ENCODE measurements around the gene TOX3. TPM values are rescaled to one million over a fixed set of nuclear protein-coding genes. Genes with fewer than 3 reads are reported as not detected.

The TOX3 gene
- polyA plus RNA-seq, 1 of the 3 experiments (the other 2 are of a cell fraction) = not detected

DNA sequence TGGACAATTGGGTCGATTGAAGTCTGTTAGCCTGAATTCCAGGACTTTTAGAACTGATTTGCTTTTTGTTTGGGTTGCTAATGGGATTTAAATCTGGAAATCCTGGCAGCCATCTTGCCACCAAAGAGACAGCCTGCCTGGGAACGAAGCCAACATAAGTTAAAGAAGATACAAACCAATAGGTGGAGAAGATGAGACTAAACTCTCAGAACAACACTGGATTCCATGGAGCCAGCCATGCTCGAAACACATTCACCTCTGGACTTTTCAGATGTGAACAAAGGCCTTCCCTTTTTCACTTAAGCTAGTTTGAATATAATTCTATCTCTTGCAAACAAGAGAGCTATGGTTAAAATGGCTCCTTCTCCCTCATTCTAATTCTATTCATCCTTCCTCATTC lies 135.9 kb downstream of the TOX3 start:
- H4K20me1 ChIP-seq (ENCODE audit: insufficient read depth) = no peaks in the 10 kb centered on the region
- no peak for TF ChIP-seq RXRA (IDR thresholded peaks at IDR 0.05; ENCODE audit: borderline replicate concordance, low read depth)
- no peak for TF ChIP-seq ELF1 (IDR thresholded peaks at IDR 0.05)
- no peak for TF ChIP-seq NFIC (IDR thresholded peaks at IDR 0.05; ENCODE audit: borderline replicate concordance)
- TF ChIP-seq FOXJ3 (CRISPR knock-in tag; IDR thresholded peaks at IDR 0.05) = no peak
- TF ChIP-seq, protein P1, sequence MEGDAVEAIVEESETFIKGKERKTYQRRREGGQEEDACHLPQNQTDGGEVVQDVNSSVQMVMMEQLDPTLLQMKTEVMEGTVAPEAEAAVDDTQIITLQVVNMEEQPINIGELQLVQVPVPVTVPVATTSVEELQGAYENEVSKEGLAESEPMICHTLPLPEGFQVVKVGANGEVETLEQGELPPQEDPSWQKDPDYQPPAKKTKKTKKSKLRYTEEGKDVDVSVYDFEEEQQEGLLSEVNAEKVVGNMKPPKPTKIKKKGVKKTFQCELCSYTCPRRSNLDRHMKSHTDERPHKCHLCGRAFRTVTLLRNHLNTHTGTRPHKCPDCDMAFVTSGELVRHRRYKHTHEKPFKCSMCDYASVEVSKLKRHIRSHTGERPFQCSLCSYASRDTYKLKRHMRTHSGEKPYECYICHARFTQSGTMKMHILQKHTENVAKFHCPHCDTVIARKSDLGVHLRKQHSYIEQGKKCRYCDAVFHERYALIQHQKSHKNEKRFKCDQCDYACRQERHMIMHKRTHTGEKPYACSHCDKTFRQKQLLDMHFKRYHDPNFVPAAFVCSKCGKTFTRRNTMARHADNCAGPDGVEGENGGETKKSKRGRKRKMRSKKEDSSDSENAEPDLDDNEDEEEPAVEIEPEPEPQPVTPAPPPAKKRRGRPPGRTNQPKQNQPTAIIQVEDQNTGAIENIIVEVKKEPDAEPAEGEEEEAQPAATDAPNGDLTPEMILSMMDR (IDR thresholded peaks at IDR 0.05) = no peak
- no peak for TF ChIP-seq CHD2 (IDR thresholded peaks at IDR 0.05; ENCODE audit: low read length, partially characterized antibody)
- TF ChIP-seq TEAD4 (IDR thresholded peaks at IDR 0.05; ENCODE audit: borderline replicate concordance, insufficient read depth) = no peak
- no peak for TF ChIP-seq FOXM1 (IDR thresholded peaks at IDR 0.05; ENCODE audit: low read depth)
- no peaks in the 10 kb centered on the region for H3K36me3 ChIP-seq (replicated peaks in 1 of 2; ENCODE audit: control insufficient read depth in 1 of 2, insufficient read depth in 2 of 2, low read length in 1 of 2)
- ChIA-PET POLR2A (no interaction called here), CTCF (no interaction called here)
- no peak overlapping the region for H3K4me2 ChIP-seq
- DNase-seq = no peak
- H3K27ac ChIP-seq (ENCODE audit: low read depth in 2 of 2, low read length in 1 of 2) = no peak overlapping the region
- H3K9ac ChIP-seq = no peak overlapping the region
- no peak overlapping the region for H2AFZ ChIP-seq (ENCODE audit: low read depth)
- no peaks in the 10 kb centered on the region for H3K79me2 ChIP-seq (ENCODE audit: insufficient read depth)
- no peaks in the 10 kb centered on the region for H3K9me2 ChIP-seq
- H3F3A ChIP-seq (replicated peaks; ENCODE audit: insufficient read depth) = no peaks in the 10 kb centered on the region
- no peaks in the 10 kb centered on the region for H3K27me3 ChIP-seq (ENCODE audit: insufficient read depth)
- H3K4me3 ChIP-seq (ENCODE audit: low read depth in 2 of 2, low read length in 1 of 2) = no peak overlapping the region
- H3K4me1 ChIP-seq (ENCODE audit: control insufficient read depth in 1 of 2, insufficient read depth in 2 of 2, low read depth in 1 of 2, low read length in 1 of 2) = no peaks in the 10 kb centered on the region
- no peaks in the 10 kb centered on the region for H3K9me3 ChIP-seq
- 2% methylated on average over 3 of the region's 3 CpGs for WGBS (ENCODE audit: low lambda C conversion rate)

DNA sequence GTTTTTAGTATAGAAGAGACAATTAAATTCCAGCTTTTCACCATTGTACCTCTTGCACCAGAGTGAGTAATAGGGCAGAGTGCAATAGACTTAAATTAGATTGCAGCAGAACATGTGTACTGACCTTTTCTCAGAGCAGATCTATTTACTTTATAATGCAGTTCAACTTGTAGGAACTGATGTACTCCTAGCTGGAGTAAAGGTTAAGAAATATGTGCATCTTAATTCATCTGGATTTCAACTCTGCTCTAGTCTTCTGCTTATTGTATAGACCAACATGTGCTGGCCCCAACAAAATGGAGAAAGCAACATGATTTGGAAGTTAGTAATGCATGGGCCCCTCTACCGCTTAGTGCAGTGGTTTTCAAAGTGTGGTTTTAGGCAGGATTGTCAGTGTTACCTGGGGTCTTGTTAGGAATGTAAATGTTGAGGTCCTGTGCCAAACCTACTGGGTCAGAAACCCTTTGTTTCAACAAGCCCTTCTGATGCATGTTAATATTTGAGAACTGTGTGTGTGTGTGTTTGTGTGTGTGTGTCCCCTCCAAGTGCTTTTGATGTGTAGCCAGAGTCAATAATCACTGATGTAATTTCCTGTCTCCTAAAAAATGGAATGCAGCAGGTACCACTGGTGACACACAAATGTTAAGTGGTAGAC lies 138.6 kb downstream of the TOX3 start:
- 50% methylated on average over 1 of the region's 1 CpG for WGBS (ENCODE audit: low lambda C conversion rate)
- Histone ChIP-seq H4K20me1 (ENCODE audit: insufficient read depth) (no peaks in the 10 kb centered on the region), H3F3A (replicated peaks; ENCODE audit: insufficient read depth) (no peaks in the 10 kb centered on the region), H3K27ac (ENCODE audit: low read depth in 2 of 2, low read length in 1 of 2) (no peak overlapping the region), H3K36me3 (replicated peaks in 1 of 2; ENCODE audit: control insufficient read depth in 1 of 2, insufficient read depth in 2 of 2, low read length in 1 of 2) (no peaks in the 10 kb centered on the region), H3K4me3 (ENCODE audit: low read depth in 2 of 2, low read length in 1 of 2) (no peak overlapping the region), H3K9me3 (no peaks in the 10 kb centered on the region), H3K4me1 (ENCODE audit: control insufficient read depth in 1 of 2, insufficient read depth in 2 of 2, low read depth in 1 of 2, low read length in 1 of 2) (no peaks in the 10 kb centered on the region), H3K9me2 (no peaks in the 10 kb centered on the region), H3K4me2 (no peak overlapping the region), H2AFZ (ENCODE audit: low read depth) (no peak overlapping the region), H3K27me3 (ENCODE audit: insufficient read depth) (no peaks in the 10 kb centered on the region), H3K9ac (no peak overlapping the region), H3K79me2 (ENCODE audit: insufficient read depth) (no peaks in the 10 kb centered on the region)
- ChIA-PET POLR2A (no interaction called here), CTCF (no interaction called here)
- TF ChIP-seq, protein P2, sequence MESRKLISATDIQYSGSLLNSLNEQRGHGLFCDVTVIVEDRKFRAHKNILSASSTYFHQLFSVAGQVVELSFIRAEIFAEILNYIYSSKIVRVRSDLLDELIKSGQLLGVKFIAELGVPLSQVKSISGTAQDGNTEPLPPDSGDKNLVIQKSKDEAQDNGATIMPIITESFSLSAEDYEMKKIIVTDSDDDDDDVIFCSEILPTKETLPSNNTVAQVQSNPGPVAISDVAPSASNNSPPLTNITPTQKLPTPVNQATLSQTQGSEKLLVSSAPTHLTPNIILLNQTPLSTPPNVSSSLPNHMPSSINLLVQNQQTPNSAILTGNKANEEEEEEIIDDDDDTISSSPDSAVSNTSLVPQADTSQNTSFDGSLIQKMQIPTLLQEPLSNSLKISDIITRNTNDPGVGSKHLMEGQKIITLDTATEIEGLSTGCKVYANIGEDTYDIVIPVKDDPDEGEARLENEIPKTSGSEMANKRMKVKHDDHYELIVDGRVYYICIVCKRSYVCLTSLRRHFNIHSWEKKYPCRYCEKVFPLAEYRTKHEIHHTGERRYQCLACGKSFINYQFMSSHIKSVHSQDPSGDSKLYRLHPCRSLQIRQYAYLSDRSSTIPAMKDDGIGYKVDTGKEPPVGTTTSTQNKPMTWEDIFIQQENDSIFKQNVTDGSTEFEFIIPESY (IDR thresholded peaks at IDR 0.05; ENCODE audit: borderline replicate concordance, low read depth) = no peak
- TF ChIP-seq, protein P3, sequence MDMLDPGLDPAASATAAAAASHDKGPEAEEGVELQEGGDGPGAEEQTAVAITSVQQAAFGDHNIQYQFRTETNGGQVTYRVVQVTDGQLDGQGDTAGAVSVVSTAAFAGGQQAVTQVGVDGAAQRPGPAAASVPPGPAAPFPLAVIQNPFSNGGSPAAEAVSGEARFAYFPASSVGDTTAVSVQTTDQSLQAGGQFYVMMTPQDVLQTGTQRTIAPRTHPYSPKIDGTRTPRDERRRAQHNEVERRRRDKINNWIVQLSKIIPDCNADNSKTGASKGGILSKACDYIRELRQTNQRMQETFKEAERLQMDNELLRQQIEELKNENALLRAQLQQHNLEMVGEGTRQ (IDR thresholded peaks at IDR 0.05; ENCODE audit: borderline replicate concordance, low read depth, low read length) = no peak
- no peak for TF ChIP-seq SIN3A (IDR thresholded peaks at IDR 0.05; ENCODE audit: borderline replicate concordance, low read depth, low read length)
- no peak for TF ChIP-seq FOXM1 (IDR thresholded peaks at IDR 0.05; ENCODE audit: low read depth)
- no peak for TF ChIP-seq ELF1 (IDR thresholded peaks at IDR 0.05)
- no peak for TF ChIP-seq TEAD4 (IDR thresholded peaks at IDR 0.05; ENCODE audit: borderline replicate concordance, insufficient read depth)
- TF ChIP-seq YY1 (IDR thresholded peaks at IDR 0.05; ENCODE audit: low read depth) = no peak
- no peak for TF ChIP-seq FOSL2 (IDR thresholded peaks at IDR 0.05; ENCODE audit: borderline replicate concordance, low read depth)
- no peak for TF ChIP-seq GATA2 (CRISPR knock-in tag; IDR thresholded peaks at IDR 0.05)
- TF ChIP-seq EP300 (IDR thresholded peaks at IDR 0.05; ENCODE audit: borderline replicate concordance in 1 of 2, low read depth in 1 of 2, low read length in 1 of 2) = no peak
- no peak for TF ChIP-seq FOXJ3 (CRISPR knock-in tag; IDR thresholded peaks at IDR 0.05)
- TF ChIP-seq TCF12 (IDR thresholded peaks at IDR 0.05) = no peak
- no peak for TF ChIP-seq CHD2 (IDR thresholded peaks at IDR 0.05; ENCODE audit: low read length, partially characterized antibody)
- TF ChIP-seq MEF2A (IDR thresholded peaks at IDR 0.05; ENCODE audit: borderline replicate concordance, low read depth) = no peak
- TF ChIP-seq POLR2AphosphoS5 (IDR thresholded peaks at IDR 0.05; ENCODE audit: low read depth, low read length) = no peak
- no peak for TF ChIP-seq TAF1 (IDR thresholded peaks at IDR 0.05; ENCODE audit: borderline replicate concordance, low read depth, low read length)
- TF ChIP-seq, protein P4, sequence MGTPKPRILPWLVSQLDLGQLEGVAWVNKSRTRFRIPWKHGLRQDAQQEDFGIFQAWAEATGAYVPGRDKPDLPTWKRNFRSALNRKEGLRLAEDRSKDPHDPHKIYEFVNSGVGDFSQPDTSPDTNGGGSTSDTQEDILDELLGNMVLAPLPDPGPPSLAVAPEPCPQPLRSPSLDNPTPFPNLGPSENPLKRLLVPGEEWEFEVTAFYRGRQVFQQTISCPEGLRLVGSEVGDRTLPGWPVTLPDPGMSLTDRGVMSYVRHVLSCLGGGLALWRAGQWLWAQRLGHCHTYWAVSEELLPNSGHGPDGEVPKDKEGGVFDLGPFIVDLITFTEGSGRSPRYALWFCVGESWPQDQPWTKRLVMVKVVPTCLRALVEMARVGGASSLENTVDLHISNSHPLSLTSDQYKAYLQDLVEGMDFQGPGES (IDR thresholded peaks at IDR 0.05; ENCODE audit: low read depth, low read length) = no peak
- no peak for TF ChIP-seq NFIC (IDR thresholded peaks at IDR 0.05; ENCODE audit: borderline replicate concordance)
- no peak for TF ChIP-seq NRF1 (IDR thresholded peaks at IDR 0.05; ENCODE audit: low read depth, low read length)
- DNase-seq = no peak
